ENCODE measurements around the gene TRPM3.

DNA sequence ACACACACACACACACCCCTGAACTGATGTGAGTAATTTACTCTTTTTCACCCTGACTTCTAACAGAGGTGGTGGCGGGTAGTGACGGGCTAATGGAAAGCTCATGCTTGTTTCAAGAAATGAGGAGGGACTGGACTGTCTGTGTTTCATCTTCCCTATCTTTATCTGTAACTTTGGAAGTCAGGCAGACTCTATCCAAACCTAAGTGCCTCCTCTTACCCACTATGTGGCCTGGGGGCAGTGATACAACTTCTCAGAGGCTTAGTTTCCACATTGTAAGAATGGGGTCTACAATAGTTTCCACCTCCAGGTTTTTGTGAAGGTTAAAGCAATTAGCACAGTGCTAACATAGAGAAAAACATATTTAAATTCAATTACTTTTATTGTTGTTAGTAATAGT lies 5.9 kb upstream of the TRPM3 start:
- TF ChIP-seq CTCF (IDR thresholded peaks at IDR 0.05; ENCODE audit: insufficient read depth, low read length) (no peak), GABPA (IDR thresholded peaks at IDR 0.05; ENCODE audit: low read depth) (no peak)
- TF ChIP-seq, protein P1, sequence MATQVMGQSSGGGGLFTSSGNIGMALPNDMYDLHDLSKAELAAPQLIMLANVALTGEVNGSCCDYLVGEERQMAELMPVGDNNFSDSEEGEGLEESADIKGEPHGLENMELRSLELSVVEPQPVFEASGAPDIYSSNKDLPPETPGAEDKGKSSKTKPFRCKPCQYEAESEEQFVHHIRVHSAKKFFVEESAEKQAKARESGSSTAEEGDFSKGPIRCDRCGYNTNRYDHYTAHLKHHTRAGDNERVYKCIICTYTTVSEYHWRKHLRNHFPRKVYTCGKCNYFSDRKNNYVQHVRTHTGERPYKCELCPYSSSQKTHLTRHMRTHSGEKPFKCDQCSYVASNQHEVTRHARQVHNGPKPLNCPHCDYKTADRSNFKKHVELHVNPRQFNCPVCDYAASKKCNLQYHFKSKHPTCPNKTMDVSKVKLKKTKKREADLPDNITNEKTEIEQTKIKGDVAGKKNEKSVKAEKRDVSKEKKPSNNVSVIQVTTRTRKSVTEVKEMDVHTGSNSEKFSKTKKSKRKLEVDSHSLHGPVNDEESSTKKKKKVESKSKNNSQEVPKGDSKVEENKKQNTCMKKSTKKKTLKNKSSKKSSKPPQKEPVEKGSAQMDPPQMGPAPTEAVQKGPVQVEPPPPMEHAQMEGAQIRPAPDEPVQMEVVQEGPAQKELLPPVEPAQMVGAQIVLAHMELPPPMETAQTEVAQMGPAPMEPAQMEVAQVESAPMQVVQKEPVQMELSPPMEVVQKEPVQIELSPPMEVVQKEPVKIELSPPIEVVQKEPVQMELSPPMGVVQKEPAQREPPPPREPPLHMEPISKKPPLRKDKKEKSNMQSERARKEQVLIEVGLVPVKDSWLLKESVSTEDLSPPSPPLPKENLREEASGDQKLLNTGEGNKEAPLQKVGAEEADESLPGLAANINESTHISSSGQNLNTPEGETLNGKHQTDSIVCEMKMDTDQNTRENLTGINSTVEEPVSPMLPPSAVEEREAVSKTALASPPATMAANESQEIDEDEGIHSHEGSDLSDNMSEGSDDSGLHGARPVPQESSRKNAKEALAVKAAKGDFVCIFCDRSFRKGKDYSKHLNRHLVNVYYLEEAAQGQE (IDR thresholded peaks at IDR 0.05; ENCODE audit: insufficient replicate concordance, low read depth), result no peak
